HFFc6 (cell line): Measurements from ENCODE around the gene MYOM3. TPM values are rescaled to one million over a fixed set of nuclear protein-coding genes. Genes with fewer than 3 reads are reported as not detected.
"Not testable (repeated sequence)": the region's sequence is repeated elsewhere in the genome, so short reads cannot be mapped to it uniquely, and the experiment has no call there.

ENCODE experiments used
- DNase-seq: peaks from one replicate; pipeline ENCODE4 v3.0.0-alpha.2; 2018
- H3K27ac Mint-ChIP-seq: 2 replicates; pipeline ENCODE4 v1.8.0; 2020; ENCODE audit warnings: mild to moderate bottlenecking, mixed read lengths
- H3K27me3 Mint-ChIP-seq: 2 replicates; pipeline ENCODE4 v1.8.0; 2021; ENCODE audit warnings: mild to moderate bottlenecking, moderate library complexity, mixed read lengths; ENCODE audit not compliant: insufficient read depth
- H3K36me3 Mint-ChIP-seq: 2 replicates; pipeline ENCODE4 v1.8.0; 2021; ENCODE audit warnings: low read depth, mixed read lengths
- H3K4me1 Mint-ChIP-seq: 2 replicates; pipeline ENCODE4 v1.8.0; 2020; ENCODE audit warnings: low read depth, mixed read lengths
- H3K4me3 Mint-ChIP-seq: 2 replicates; pipeline ENCODE4 v1.8.0; 2020; ENCODE audit warnings: mild to moderate bottlenecking, moderate library complexity, mixed read lengths
- H3K9me3 Mint-ChIP-seq: 2 replicates; pipeline ENCODE4 v1.8.0; 2020; ENCODE audit warnings: mild to moderate bottlenecking, mixed read lengths
- total RNA-seq, 6 experiments: library from RNA; stranded (reverse); fragmentation: NEBNext Ultra II Directional; extraction: Animal tissue kit (Norgen Biotek cat#: 25700); gene quantifications; 2 replicates in 1 of 6; 3 replicates in 5 of 6; pipeline ENCODE4 v1.2.3, GENCODE V29; 2021
- TF ChIP-seq, protein P1 (sequence below): fragments of 200-600 bp; sonication (generic); IDR thresholded peaks from 2 replicates; pipeline ENCODE4 v1.5.0; 2021; ENCODE audit warnings: antibody characterized with exemption, mild to moderate bottlenecking

MYOM3 gene
- total RNA-seq, 6 experiments from 2014 or later: 0.03 to 0.05 (median 0.05) TPM; not detected in 3

DNA sequence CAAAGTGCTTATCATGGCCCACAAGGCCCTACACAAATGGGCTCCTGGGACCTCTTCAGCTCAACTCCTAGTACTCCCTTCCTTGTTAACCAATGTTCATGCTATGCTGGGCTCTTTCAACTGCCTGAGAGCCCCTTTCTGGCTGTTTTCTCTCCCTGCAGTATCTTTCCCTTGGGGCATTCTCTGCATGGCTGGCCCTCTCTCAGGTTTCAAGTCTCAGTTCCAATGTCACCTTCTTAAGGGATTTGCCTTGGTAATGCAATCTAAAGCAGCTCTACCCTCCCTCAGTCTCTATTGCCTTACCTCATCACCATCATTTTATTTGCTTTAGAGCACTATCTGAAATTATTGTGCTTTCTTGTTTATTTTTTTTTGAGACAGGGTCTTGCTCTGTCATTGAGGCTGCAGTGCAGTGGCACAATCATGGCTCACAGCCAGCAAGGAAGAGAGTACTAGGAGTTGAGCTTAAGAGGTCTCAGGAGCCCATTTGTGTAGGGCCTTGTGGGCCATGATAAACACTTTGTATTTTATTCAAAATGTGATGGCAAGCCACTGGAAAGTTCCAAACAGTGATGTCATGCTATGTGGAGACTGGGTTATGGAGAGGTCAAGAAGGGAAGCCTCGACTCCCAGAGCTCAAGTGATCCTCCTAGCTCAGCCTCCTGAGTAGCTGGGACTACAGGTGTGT lies 68.4 kb downstream of the MYOM3 start:
- TF ChIP-seq, protein P1, sequence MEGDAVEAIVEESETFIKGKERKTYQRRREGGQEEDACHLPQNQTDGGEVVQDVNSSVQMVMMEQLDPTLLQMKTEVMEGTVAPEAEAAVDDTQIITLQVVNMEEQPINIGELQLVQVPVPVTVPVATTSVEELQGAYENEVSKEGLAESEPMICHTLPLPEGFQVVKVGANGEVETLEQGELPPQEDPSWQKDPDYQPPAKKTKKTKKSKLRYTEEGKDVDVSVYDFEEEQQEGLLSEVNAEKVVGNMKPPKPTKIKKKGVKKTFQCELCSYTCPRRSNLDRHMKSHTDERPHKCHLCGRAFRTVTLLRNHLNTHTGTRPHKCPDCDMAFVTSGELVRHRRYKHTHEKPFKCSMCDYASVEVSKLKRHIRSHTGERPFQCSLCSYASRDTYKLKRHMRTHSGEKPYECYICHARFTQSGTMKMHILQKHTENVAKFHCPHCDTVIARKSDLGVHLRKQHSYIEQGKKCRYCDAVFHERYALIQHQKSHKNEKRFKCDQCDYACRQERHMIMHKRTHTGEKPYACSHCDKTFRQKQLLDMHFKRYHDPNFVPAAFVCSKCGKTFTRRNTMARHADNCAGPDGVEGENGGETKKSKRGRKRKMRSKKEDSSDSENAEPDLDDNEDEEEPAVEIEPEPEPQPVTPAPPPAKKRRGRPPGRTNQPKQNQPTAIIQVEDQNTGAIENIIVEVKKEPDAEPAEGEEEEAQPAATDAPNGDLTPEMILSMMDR: no peak
- peaks cover 1% of the 10 kb centered on the region; the same call in 1 of the 2 replicates for H3K27me3 Mint-ChIP-seq
- DNase-seq: no peak
- H3K36me3 Mint-ChIP-seq: no peaks in the 10 kb centered on the region
- H3K4me1 Mint-ChIP-seq: peaks cover 28% of the 10 kb centered on the region
- no peak overlapping the region for H3K27ac Mint-ChIP-seq
- no peaks in the 10 kb centered on the region for H3K9me3 Mint-ChIP-seq
- H3K4me3 Mint-ChIP-seq: no peak overlapping the region

DNA sequence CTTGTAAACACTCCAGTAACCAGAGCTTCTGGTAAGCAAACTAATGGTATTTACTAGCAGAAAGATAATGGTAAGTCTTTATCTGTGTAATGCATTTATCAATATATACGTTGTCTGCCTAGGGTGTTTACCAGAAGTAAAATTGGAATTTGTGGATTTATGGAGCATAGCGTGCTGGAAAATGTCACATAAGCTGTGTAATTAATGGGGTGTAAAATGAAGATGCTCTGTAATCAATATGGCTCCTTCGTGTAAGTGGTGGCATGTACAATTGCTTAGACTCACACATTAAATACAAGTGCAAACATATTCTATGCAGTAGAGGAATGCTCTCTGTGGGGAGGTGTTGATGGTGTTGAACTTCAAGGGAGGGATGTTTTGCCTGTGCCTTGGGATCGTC lies 69.6 kb downstream of the MYOM3 start:
- no peaks in the 10 kb centered on the region for H3K36me3 Mint-ChIP-seq
- H3K9me3 Mint-ChIP-seq: no peaks in the 10 kb centered on the region

GRCh38 chr1:24036088-24036487 lies 75.8 kb downstream of the MYOM3 start:
- Mint-ChIP-seq H3K27ac (no peak overlapping the region), H3K9me3 (no peaks in the 10 kb centered on the region), H3K27me3 (peaks cover 4% of the 10 kb centered on the region; the same call in 1 of the 2 replicates), H3K4me3 (no peak overlapping the region), H3K36me3 (no peaks in the 10 kb centered on the region), H3K4me1 (0 out of 2 replicates have a peak, but pooled peaks cover 7% of the 10 kb centered on the region)
- no peak for DNase-seq
- TF ChIP-seq, protein P1: no peak

More for the DNA sequence above, 69.6 kb downstream of the MYOM3 start:
- Mint-ChIP-seq H3K27ac (no peak overlapping the region), H3K27me3 (peaks cover 1% of the 10 kb centered on the region; the same call in 1 of the 2 replicates), H3K4me3 (no peak overlapping the region), H3K4me1 (peaks cover 19% of the 10 kb centered on the region)
- no peak for DNase-seq
- TF ChIP-seq, protein P1: no peak

DNA sequence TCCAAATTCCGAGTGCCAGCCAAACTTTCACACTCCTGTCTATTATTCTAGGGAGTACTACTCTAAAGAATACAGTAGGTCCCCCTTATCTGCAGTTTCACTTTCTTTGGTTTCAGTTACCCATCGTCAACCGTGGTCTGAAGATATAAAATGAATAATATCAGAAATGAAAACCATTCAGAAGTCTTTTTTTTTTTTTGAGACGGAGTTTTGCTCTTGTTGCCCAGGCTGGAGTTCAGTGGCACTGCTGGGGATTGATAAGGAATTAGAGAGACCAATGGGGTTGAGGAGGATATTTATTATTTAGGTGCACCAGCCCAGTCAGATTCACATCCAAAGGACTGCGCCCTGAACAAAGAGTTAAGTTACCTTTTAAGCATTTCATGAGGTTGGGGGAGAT lies 79.0 kb downstream of the MYOM3 start:
- Mint-ChIP-seq H3K4me3 (no peak overlapping the region), H3K36me3 (no peaks in the 10 kb centered on the region), H3K27me3 (peaks cover 4% of the 10 kb centered on the region; the same call in 1 of the 2 replicates), H3K4me1 (peaks cover 10% of the 10 kb centered on the region; the same call in 1 of the 2 replicates), H3K27ac (no peak overlapping the region), H3K9me3 (no peaks in the 10 kb centered on the region)
- DNase-seq: no peak
- TF ChIP-seq, protein P1: no peak

DNA sequence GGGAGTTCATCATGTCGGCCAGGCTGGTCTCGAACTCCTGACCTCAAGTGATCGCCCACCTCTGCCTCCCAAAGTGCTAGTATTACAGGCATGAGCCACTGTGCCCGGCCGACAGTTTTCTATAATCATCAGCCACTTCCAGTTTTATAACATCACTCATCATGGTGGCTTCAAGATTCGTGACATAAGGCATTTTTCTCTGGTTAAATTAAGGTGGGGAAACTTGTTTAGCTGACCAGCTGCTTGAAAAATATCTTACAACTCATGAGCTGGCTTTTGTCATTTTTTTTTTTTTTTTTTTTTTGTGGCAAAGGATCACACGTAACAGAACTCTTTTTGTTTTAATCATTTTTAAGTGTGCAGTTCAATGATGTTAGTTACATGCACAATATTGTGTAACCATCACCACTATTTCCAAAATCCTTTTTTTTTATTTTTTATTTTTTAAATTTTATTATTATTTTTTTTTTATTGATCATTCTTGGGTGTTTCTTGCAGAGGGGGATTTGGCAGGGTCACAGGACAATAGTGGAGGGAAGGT lies 80.9 kb downstream of the MYOM3 start:
- DNase-seq, H3K27me3 Mint-ChIP-seq, H3K27ac Mint-ChIP-seq, H3K4me1 Mint-ChIP-seq, H3K4me3 Mint-ChIP-seq, H3K36me3 Mint-ChIP-seq, H3K9me3 Mint-ChIP-seq: not testable (repeated sequence)

- TF ChIP-seq, protein P1: peak; percentile 66
- H3K27ac Mint-ChIP-seq: no peak overlapping the region
- no peaks in the 10 kb centered on the region for H3K27me3 Mint-ChIP-seq
- peak; percentile 39 for DNase-seq
- no peaks in the 10 kb centered on the region for H3K9me3 Mint-ChIP-seq
- H3K4me1 Mint-ChIP-seq: peaks cover 14% of the 10 kb centered on the region
- no peak overlapping the region for H3K4me3 Mint-ChIP-seq
- H3K36me3 Mint-ChIP-seq: no peaks in the 10 kb centered on the region
Observed at GRCh38 chr1:24027838-24028468, 84.0 kb downstream of the MYOM3 start.
